PC-9 (cell line): ENCODE measurements around the gene DTX4. TPM values are rescaled to one million over a fixed set of nuclear protein-coding genes. Genes with fewer than 3 reads are reported as not detected.

Source experiments
- BruUV-seq: library from RNA; stranded (reverse); fragments of 400-500 nt; replicated peaks from 2 replicates; lab custom pipeline; 2021; lab: Mats Ljungman, UMichigan
- CTCF ChIA-PET: fragments of 300-600 bp; sonication (Branson Sonifier 250); formaldehyde crosslinking; loops from one replicate; lab custom pipeline; 2022; ENCODE audit warnings: antibody characterized with exemption; lab: Charles Lee
- POLR2A ChIA-PET: fragments of 300-600 bp; sonication (Branson Sonifier 250); formaldehyde crosslinking; loops from one replicate; lab custom pipeline; 2022; ENCODE audit warnings: antibody characterized with exemption; ENCODE audit not compliant: unreplicated experiment; lab: Charles Lee
- DNase-seq, 2 experiments: peaks; one replicate each; pipeline versions ENCODE4 v3.0.0 to v3.0.0-alpha.2; 2015 to 2022; ENCODE audit warnings: mixed read lengths in 1 of 2
- H2AFZ ChIP-seq: fragments of 200-600 bp; sonication (generic); 2 replicates; pipeline ENCODE4 v1.8.1; 2017; ENCODE audit warnings: antibody characterized with exemption
- H3F3A ChIP-seq: fragments of 200-600 bp; sonication (generic); 2 replicates; pipeline ENCODE4 v1.8.1; 2017; ENCODE audit warnings: antibody characterized with exemption, mild to moderate bottlenecking, low read depth; ENCODE audit not compliant: insufficient read depth
- H3K27ac ChIP-seq: fragments of 200-600 bp; sonication (generic); 2 replicates; pipeline ENCODE4 v1.6.1; 2016; ENCODE audit warnings: mixed run types
- H3K27me3 ChIP-seq: fragments of 200-600 bp; sonication (generic); 2 replicates; pipeline ENCODE4 v1.6.1; 2016; ENCODE audit warnings: low read depth, mixed run types; ENCODE audit not compliant: insufficient read depth
- H3K36me3 ChIP-seq: fragments of 200-600 bp; sonication (generic); 2 replicates; pipeline ENCODE4 v1.6.1; 2016; ENCODE audit warnings: low read depth, mixed run types
- H3K4me1 ChIP-seq: fragments of 200-600 bp; sonication (generic); replicated peaks from 2 replicates; pipeline ENCODE4 v1.6.1; 2016; ENCODE audit warnings: mixed run types; ENCODE audit not compliant: insufficient read depth
- H3K4me2 ChIP-seq: fragments of 200-600 bp; sonication (generic); 2 replicates; pipeline ENCODE4 v1.6.1; 2017; ENCODE audit warnings: mixed run types
- H3K4me3 ChIP-seq: fragments of 200-600 bp; sonication (generic); 2 replicates; pipeline ENCODE4 v1.6.1; 2016; ENCODE audit warnings: mixed run types
- H3K79me2 ChIP-seq: fragments of 200-600 bp; sonication (generic); 2 replicates; pipeline ENCODE4 v1.6.1; 2017; ENCODE audit warnings: low read depth, mixed run types
- H3K9me2 ChIP-seq: fragments of 200-600 bp; sonication (generic); 2 replicates; pipeline ENCODE4 v1.8.1; 2017; ENCODE audit warnings: mild to moderate bottlenecking; ENCODE audit not compliant: insufficient read depth
- H3K9me3 ChIP-seq: fragments of 200-600 bp; sonication (generic); 2 replicates; pipeline ENCODE4 v1.8.1; 2016; ENCODE audit warnings: low read depth; ENCODE audit not compliant: insufficient read depth
- H4K20me1 ChIP-seq: fragments of 200-600 bp; sonication (generic); 2 replicates; pipeline ENCODE4 v1.8.1; 2017; ENCODE audit not compliant: insufficient read depth
- EZH2 ChIP-seq: fragments of 200-600 bp; sonication (generic); IDR thresholded peaks from 2 replicates; pipeline ENCODE4 v1.8.0; 2017; ENCODE audit warnings: antibody characterized with exemption, low read depth
- intact Hi-C: fragments of 100-400 bp; cut with micrococcal nuclease; formaldehyde crosslinking; loops from one replicate; pipeline ENCODE4 v1.10.0; 2022; ENCODE audit not compliant: unreplicated experiment
- total RNA-seq: library from RNA; stranded (reverse); gene quantifications from 2 replicates; pipeline ENCODE4 v1.2.3, GENCODE V29; 2021
- TF ChIP-seq, protein P1 (sequence below): fragments of 200-600 bp; sonication (generic); conservative IDR thresholded peaks from 2 replicates; pipeline ENCODE4 v1.6.1; 2017; ENCODE audit warnings: mixed run types, antibody characterized with exemption, mild to moderate bottlenecking, moderate library complexity

Gene DTX4
- total RNA-seq, 1 experiment from 2014 or later = 34.5 TPM

DNA sequence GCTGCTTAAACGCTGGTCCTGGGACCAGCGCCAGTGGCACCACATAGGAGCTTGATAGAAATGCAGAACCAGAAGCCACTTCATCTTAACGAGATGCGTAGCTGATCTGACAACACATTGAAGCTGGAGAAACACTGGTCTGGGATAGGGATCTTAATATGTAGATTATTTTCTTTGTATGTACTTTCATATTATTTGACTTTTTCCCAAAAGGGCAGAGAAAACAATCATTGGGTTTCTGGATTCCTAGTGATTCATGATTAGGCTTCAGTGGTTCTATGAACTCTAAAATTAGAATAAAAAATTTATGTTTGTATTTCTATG, 28.5 kb downstream of the DTX4 start:
- intact Hi-C loops = no loop called here

DNA sequence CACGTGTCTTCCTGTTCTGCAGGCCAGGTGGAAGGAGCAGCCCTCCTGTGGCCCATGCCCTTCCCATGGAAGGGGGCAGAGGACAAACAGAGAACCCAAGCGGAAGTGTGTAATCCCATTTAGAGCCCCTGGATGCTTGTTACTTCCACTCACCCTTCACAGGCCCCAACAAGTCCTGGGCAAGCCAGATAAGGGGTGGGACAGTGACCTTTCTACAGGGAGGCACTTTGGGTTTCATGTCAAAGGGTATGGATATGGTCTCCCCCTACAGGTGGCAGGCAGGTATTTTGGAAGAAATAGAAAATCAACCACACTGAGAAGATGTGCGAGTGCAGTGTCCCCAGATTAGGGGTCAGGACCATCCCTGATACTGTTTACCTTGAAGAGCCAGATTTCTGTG, 29.4 kb downstream of the DTX4 start:
- Histone ChIP-seq H3K9me2 (no peaks in the 10 kb centered on the region), H2AFZ (no peak overlapping the region), H3F3A (peaks cover 6% of the 10 kb centered on the region), H3K4me2 (no peak overlapping the region), H3K36me3 (peaks cover 65% of the 10 kb centered on the region), H3K79me2 (no peaks in the 10 kb centered on the region), H3K27ac (no peak overlapping the region), H3K4me3 (no peak overlapping the region), H3K27me3 (no peaks in the 10 kb centered on the region), H3K4me1 (no peaks in the 10 kb centered on the region), H3K9me3 (no peaks in the 10 kb centered on the region), H4K20me1 (no peaks in the 10 kb centered on the region)
- no peak for DNase-seq
- TF ChIP-seq EZH2 = no peak
- TF ChIP-seq, protein P1, sequence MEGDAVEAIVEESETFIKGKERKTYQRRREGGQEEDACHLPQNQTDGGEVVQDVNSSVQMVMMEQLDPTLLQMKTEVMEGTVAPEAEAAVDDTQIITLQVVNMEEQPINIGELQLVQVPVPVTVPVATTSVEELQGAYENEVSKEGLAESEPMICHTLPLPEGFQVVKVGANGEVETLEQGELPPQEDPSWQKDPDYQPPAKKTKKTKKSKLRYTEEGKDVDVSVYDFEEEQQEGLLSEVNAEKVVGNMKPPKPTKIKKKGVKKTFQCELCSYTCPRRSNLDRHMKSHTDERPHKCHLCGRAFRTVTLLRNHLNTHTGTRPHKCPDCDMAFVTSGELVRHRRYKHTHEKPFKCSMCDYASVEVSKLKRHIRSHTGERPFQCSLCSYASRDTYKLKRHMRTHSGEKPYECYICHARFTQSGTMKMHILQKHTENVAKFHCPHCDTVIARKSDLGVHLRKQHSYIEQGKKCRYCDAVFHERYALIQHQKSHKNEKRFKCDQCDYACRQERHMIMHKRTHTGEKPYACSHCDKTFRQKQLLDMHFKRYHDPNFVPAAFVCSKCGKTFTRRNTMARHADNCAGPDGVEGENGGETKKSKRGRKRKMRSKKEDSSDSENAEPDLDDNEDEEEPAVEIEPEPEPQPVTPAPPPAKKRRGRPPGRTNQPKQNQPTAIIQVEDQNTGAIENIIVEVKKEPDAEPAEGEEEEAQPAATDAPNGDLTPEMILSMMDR = peak; percentile 65
- CTCF ChIA-PET = interaction anchor here (1.2 kb wide), 1 partner anchor 30 kb away, joined by 5 read pairs; the partner anchor contains the start of gene DTX4
- intact Hi-C loops = no loop called here
- POLR2A ChIA-PET = interaction anchor here (0.6 kb wide), 2 partner anchors 15 to 379 kb away, joined by 3 read pairs; no protein-coding TSS in a partner anchor
- no TSS peak for BruUV-seq

More for the DNA sequence above, 28.5 kb downstream of the DTX4 start:
- Histone ChIP-seq H3K27ac (no peak overlapping the region), H3K4me3 (no peak overlapping the region), H3K36me3 (peaks cover 74% of the 10 kb centered on the region), H3K79me2 (no peaks in the 10 kb centered on the region), H4K20me1 (no peaks in the 10 kb centered on the region), H3K4me1 (no peaks in the 10 kb centered on the region), H3K27me3 (no peaks in the 10 kb centered on the region), H3K4me2 (no peak overlapping the region), H3K9me2 (no peaks in the 10 kb centered on the region), H2AFZ (no peak overlapping the region), H3F3A (peaks cover 4% of the 10 kb centered on the region), H3K9me3 (no peaks in the 10 kb centered on the region)
- no peak for TF ChIP-seq EZH2
- TF ChIP-seq, protein P1 = no peak
- ChIA-PET POLR2A (no interaction called here), CTCF (no interaction called here)
- BruUV-seq = no TSS peak
- no peak for DNase-seq

DNA sequence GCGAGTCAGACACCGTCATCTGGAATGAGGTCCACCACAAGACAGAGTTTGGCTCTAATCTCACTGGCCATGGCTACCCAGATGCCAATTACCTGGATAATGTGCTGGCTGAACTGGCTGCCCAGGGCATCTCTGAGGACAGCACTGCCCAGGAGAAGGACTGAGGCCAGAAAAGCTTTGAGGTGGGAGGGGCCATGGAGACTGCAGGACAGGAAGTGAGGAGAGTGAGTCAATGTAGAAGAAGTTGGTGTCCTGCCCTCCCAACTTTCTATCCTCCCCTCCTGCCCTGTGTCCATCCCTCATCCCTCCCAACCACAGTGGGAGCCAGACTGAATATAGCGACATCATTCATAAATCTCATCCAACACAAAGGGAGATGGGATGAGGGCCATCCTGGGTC, 32.8 kb downstream of the DTX4 start:
- peaks cover 13% of the 10 kb centered on the region for H3F3A ChIP-seq
- no TSS peak for BruUV-seq
- no peaks in the 10 kb centered on the region for H3K9me2 ChIP-seq
- H4K20me1 ChIP-seq = no peaks in the 10 kb centered on the region
- H3K36me3 ChIP-seq = peaks cover 37% of the 10 kb centered on the region
- no peak overlapping the region for H3K27ac ChIP-seq
- no peak for TF ChIP-seq EZH2
- TF ChIP-seq, protein P1 = no peak
- no peak overlapping the region for H3K4me3 ChIP-seq
- ChIA-PET POLR2A (no interaction called here), CTCF (no interaction called here)
- H3K79me2 ChIP-seq = no peaks in the 10 kb centered on the region
- H2AFZ ChIP-seq = no peak overlapping the region
- H3K27me3 ChIP-seq = no peaks in the 10 kb centered on the region
- H3K4me2 ChIP-seq = no peak overlapping the region
- DNase-seq = no peak
- no peaks in the 10 kb centered on the region for H3K4me1 ChIP-seq
- H3K9me3 ChIP-seq = no peaks in the 10 kb centered on the region
- intact Hi-C loops = loop anchor here (5.0 kb wide), 2 partner anchors 228 to 478 kb away; no protein-coding TSS in a partner anchor
